ENCODE data around the gene NME5. TPM values are rescaled to one million over a fixed set of nuclear protein-coding genes. Genes with fewer than 3 reads are reported as not detected.
"Not testable (repeated sequence)": the region's sequence is repeated elsewhere in the genome, so short reads cannot be mapped to it uniquely, and the experiment has no call there.

Gene NME5
- total and polyA plus RNA-seq, 9 of the 15 experiments (the other 6 are each of a cell fraction or from before 2014, with no cell fraction given), result not detected

DNA sequence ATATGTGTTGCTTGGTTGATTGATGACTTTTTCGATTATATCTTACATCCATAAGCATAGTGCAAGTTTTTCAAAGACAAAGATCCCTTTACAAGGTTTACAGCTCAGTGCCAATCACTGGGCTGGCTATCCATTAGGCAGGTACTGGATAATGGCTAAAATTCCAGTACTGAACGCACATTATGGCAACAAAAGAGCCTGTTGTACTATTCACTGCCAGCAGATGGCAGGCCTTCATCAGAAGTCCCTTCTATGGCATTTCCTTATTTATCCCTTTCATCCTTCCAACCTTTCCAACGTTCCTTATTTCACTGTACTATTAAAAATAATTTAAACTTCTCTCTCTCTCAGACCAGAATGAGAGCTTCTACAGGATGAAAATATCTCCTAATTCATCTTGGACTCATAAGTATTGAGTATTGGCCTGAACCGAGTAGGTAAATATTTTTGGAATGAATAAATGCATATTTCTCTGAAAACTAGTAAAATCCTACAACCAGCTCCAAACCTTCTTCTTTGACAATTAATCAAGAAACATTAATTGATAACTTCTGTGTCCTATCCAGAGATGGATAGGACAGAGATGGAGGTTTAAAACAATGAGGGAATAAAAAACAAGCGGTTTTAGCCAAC is 62.0 kb downstream of the NME5 start (continued):
- TF ChIP-seq REST (IDR thresholded peaks at IDR 0.05; ENCODE audit: borderline replicate concordance) (peak; percentile 79), REST (CRISPR knock-in tag; IDR thresholded peaks at IDR 0.05; ENCODE audit: low read depth) (no peak), HMG20A (CRISPR knock-in tag; conservative IDR thresholded peaks at IDR 0.05) (no peak), ERF (CRISPR knock-in tag; IDR thresholded peaks at IDR 0.05) (no peak), CTCF (IDR thresholded peaks at IDR 0.05 in 2 of 3, conservative IDR thresholded peaks at IDR 0.05 in 1 of 3; ENCODE audit: insufficient read depth in 2 of 3, low read depth in 1 of 3, low read length in 3 of 3) (peak; percentile 79 to 93 (median 80)), ARID2 (IDR thresholded peaks at IDR 0.05) (peak; percentile 66; the same call in 1 of the 2 replicates)

DNA sequence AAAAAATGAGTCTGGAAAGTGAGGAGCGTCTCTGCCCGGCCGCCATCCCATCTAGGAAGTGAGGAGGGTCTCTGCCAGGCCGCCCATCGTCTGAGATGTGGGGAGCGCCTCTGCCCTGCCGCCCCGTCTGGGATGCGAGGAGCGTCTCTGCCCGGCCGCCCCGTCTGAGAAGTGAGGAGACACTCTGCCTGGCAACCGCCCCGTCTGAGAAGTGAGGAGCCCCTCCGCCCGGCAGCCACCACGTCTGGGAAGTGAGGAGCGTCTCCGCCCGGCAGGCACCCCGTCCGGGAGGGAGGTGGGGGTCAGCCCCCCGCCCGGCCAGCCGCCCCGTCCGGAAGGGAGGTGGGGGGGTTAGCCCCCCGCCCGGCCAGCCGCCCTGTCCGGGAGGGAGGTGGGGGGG is 69.2 kb downstream of the NME5 start:
- H3K9ac ChIP-seq (ENCODE audit: insufficient read depth in 1 of 2, low read depth in 2 of 2, low read length in 2 of 2); BruUV-seq (replicated peaks); ATAC-seq; FAIRE-seq; intact Hi-C loops (cut with micrococcal nuclease); H3K27ac ChIP-seq (ENCODE audit: extremely low read depth, low read depth, low read length); H2AFZ ChIP-seq (ENCODE audit: low read depth, low read length); H3K9me3 ChIP-seq (replicated peaks; ENCODE audit: control insufficient read depth, insufficient read depth, low read depth, low read length); H3K9me1 ChIP-seq (ENCODE audit: control insufficient read depth, insufficient read depth, low read length); H3K27me3 ChIP-seq (ENCODE audit: control insufficient read depth in 2 of 2, insufficient read depth in 2 of 2, low read length in 2 of 2); H3K4me3 ChIP-seq; H3K36me3 ChIP-seq (ENCODE audit: control insufficient read depth, insufficient read depth, low read length); H3K4me1 ChIP-seq (replicated peaks in 1 of 2; ENCODE audit: control insufficient read depth in 2 of 2, insufficient read depth in 2 of 2, low read length in 2 of 2); H4K20me1 ChIP-seq (replicated peaks; ENCODE audit: control insufficient read depth, insufficient read depth, low read length); in situ Hi-C loops (cut with MboI); H3K79me2 ChIP-seq (ENCODE audit: control insufficient read depth, insufficient read depth, low read length); DNase-seq (ENCODE audit: extremely low read depth in 1 of 4, low spot score in 3 of 4); H3K4me2 ChIP-seq (ENCODE audit: insufficient read depth, low read length): not testable (repeated sequence)
- WGBS (ENCODE audit: insufficient coverage, low coverage, missing lambda C conversion rate), result 33% methylated on average over 1 of the region's 32 CpGs
- ChIA-PET POLR2A (interaction anchor here (1.5 kb wide), 1 partner anchor 15 kb away, joined by 6 read pairs; no protein-coding TSS in a partner anchor), CTCF (ENCODE audit: low intra/inter-chr PET ratio) (interaction anchor here (1.1 to 2.6 kb wide), 2 partner anchors 34 to 441 kb away, joined by 3 to 35 read pairs; no protein-coding TSS in a partner anchor)
